GM21528 (cell line): ENCODE data around the gene IL1A.

Experiments used
- ATAC-seq: cut with Tn5 transposase; IDR thresholded peaks from one replicate; pipeline ENCODE4 v1.9.1; 2021; ENCODE audit warnings: mild to moderate bottlenecking, moderate library complexity; ENCODE audit not compliant: unreplicated experiment, low FRiP score

The IL1A gene

GRCh38 chr2:112728029-112728362 is 56.3 kb downstream of the IL1A start:
- no peak for ATAC-seq

GRCh38 chr2:112727276-112728028 is 56.8 kb downstream of the IL1A start:
- ATAC-seq, result no peak

DNA sequence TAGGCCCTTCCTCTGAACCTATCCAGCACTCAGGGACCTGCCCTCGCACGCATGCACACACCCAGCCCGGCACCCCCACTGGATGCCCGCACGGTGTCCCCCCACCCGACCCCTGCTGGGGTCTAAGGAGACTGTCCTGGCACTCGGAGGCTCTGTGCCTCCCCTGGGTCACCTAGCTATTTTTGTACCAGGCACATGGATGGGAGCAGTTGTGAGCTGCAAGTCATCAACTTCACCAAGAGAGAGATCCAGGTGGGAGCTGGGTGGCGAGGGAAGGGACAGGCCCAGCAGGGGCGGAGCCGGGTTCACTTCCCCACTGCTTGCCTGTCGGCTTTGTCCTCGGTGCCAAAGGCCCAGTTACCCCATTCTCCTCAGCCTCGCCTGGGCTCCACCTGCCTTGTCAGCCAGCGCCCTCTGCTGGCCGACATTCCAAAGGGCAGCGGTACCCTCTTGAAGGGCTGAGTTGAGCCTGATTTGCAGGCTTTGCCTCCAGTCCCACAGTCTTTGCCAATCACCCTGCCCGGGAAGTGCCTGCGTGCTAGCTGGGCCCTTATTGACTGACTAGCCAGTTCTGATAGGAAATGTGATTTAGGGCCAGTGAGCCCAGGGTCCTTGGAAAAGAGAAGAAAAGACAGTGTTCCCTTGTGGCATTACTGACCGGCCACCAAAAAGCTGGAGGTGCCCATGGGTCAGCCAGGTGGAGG is 57.7 kb downstream of the IL1A start:
- peak; percentile 75 for ATAC-seq

DNA sequence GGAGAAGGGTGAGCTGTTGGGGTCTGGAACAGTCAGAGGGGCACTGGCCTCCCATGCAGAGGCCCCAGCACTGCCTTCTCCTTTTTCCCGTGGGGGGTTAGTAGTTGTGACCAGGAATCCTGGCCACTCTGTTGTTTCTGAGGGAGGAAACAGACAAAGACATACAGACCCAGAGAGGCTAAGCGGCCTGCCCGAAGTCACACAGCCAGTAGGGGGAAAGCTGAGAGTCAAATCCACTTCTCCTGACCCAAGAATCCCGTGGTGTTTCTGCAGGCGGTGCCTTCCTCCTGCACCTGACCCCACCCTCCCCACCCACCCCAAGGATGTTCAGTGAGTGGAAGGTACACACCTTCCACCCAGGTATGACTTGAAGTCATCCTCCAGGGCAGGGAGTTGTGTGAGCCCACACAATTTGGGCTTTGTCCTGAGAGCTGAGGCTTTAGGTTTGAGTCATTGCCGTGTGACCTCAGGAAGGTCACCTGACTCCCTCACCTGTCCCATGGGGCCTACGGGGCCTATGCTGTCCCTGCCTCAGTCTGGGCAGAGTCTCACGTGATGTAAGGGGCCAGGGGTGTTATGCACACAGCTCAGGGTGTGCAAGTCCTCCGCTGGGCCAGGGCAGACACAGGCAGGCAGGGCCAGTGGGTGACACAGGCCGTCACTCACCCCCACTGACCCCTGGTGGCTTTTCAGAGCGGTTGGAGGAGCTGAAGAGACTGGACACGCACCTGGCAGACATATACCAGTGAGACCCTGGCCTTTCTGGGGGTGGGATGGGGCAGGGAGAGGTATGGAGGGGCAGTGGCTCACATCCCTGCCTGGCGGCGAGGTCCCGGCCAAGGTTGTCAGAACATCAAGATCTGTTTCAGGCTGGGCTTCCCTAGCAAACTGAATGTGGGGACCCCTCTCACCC is 58.5 kb downstream of the IL1A start:
- no peak for ATAC-seq

- ATAC-seq, result no peak
Measured at GRCh38 chr2:112724591-112725525, 59.4 kb downstream of the IL1A start.

DNA sequence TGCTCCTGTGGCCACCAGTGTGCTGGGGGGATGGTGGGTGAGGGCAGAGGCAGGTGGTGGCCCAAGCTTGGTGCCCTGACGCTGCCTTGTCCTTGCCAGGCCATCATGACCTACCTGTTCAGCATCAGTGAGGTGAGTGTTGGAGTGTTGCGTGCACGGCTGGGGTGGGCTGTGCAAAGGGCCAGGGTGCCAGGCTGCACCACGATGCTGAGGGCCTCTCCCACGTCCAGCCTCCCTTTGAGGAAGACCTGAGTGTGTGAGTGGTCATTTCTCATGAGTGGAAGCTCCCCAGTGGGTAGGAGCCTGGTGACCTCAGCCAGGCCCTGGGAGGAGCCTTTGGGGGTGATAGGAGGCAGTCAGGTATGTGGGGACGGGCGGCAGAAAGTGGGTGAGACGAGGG is 60.3 kb downstream of the IL1A start:
- no peak for ATAC-seq
